ENCODE data around the gene CSF1.
"Not testable (repeated sequence)": the region's sequence is repeated elsewhere in the genome, so short reads cannot be mapped to it uniquely, and the experiment has no call there.

The CSF1 gene

DNA sequence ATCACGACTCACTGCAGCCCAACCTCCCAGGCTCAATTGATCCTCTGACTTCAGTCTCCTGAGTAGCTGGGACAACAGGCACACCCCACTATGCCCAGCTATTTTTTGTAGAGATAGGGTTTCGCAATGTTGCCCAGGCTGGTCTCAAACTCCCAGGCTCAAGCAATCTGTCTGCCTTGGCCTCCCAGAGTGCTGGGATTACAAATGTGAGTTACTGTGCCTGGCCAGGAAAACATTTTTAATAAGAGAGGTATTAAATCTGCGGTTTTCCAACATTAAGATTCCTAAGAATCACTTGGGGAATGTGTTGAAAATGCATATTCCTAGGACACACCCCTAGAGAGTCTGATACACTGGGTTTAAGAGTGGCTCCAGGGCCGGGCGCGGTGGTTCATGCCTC is 8.7 kb downstream of the CSF1 start:
- DNase-seq (ENCODE audit: low read depth, low spot score), result no peak

DNA sequence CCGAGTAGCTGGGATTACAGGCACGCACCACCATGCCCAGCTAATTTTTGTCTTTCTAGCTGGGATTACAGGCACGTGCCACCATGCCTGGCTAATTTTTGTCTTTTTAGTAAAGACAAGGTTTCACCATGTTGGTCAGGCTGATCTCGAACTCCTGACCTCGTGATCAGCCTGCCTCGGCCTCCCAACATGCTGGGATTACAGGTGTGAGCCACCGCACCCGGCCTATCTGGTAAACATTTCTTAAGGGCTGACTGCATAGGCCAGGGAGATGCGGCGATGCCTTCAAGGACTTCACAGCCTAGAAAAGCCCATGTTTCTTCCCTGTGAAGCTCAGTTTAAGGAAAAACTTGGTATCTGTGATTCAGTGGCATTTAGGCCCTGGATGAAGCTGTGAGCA is 9.7 kb downstream of the CSF1 start:
- DNase-seq (ENCODE audit: low read depth, low spot score), result not testable (repeated sequence)

DNA sequence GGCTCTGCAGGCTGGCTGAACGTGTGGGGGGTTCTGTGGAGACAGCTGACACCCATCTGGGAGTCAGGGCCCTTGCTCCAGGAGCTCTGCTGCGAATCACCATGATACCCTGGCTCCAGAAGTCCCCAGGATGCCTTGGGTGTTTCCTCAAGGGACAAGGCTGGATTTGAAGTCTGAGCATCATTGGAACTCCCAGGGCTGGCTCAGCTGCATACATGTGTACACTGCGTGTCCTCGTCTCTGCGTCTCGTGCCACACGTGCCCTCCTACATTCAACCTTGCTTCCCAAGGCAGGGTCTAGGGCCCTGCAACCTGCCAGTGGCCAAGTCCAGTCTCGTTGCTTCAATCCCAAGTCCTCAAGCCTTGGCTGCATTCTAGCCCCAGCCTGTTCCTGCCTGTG is 11.7 kb downstream of the CSF1 start:
- DNase-seq (ENCODE audit: low read depth, low spot score), result no peak

DNA sequence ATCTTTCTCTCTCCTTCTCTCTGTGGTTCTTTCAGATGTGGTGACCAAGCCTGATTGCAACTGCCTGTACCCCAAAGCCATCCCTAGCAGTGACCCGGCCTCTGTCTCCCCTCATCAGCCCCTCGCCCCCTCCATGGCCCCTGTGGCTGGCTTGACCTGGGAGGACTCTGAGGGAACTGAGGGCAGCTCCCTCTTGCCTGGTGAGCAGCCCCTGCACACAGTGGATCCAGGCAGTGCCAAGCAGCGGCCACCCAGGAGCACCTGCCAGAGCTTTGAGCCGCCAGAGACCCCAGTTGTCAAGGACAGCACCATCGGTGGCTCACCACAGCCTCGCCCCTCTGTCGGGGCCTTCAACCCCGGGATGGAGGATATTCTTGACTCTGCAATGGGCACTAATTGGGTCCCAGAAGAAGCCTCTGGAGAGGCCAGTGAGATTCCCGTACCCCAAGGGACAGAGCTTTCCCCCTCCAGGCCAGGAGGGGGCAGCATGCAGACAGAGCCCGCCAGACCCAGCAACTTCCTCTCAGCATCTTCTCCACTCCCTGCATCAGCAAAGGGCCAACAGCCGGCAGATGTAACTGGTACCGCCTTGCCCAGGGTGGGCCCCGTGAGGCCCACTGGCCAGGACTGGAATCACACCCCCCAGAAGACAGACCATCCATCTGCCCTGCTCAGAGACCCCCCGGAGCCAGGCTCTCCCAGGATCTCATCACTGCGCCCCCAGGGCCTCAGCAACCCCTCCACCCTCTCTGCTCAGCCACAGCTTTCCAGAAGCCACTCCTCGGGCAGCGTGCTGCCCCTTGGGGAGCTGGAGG is 12.7 kb downstream of the CSF1 start:
- DNase-seq (ENCODE audit: low read depth, low spot score), result no peak

DNA sequence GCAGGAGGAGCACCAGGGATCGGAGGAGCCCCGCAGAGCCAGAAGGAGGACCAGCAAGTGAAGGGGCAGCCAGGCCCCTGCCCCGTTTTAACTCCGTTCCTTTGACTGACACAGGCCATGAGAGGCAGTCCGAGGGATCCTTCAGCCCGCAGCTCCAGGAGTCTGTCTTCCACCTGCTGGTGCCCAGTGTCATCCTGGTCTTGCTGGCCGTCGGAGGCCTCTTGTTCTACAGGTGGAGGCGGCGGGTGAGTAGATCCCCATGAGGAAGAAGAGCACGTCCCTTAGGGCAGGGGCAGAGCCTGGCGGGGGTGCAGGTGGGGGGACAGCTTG is 13.3 kb downstream of the CSF1 start:
- no peak for DNase-seq (ENCODE audit: low read depth, low spot score)

DNA sequence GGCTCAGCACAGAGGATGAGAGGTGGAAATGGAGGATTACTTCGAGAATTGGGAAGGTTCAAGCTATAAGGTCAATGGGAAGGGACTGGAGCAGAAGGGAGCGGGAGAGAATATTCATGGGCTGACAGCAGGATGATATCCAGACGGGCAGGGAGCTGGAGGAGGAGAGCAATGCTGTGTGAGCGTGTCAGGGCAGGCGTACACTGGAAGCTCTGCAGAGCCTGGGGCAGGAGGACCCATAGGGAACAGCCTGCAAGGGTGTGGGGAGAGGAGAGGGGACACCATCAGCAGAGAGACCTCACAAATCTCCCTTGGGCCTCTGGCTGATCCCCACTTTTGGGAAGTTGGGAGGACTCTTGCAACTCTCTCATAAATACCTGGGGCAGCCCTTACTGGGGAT is 13.7 kb downstream of the CSF1 start:
- DNase-seq (ENCODE audit: low read depth, low spot score), result no peak

DNA sequence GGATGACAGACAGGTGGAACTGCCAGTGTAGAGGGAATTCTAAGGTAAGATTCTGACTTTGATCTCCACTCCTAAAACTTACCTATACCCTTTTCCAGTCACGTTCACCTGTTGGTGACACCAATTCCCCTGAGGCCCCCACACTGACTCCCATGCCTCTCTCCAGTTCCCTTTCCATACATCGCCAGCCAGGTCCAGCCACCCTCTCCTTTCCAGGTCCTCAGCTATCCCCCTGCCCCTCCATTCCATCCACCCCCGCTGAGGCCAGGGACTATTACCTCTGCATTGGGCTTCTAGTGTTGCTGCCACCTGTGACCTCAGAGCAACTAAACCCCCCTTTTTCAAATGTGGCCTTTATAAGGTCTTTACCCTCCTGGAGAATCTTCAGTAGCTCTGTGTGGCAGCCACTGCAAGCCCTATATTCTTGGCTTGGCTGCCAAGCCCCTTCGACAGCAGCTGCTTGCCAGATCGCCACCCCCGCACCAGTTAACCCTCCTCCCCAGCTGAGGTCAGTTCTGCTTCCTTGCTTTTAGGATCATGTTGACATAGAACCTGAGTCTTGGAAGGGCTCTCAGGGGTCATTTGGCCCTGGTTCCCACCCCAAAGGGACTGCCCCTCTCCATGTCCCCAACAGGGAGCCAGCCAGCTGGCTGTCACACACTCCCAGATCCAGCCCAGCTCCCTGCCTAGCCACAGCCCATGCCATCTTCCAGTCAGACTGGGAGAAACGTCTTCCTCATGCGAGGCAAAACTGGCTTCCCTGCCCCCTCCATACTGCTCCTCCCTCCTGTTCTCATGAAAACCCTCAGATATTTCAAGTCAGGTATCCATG is 14.7 kb downstream of the CSF1 start:
- no peak for DNase-seq (ENCODE audit: low read depth, low spot score)

DNA sequence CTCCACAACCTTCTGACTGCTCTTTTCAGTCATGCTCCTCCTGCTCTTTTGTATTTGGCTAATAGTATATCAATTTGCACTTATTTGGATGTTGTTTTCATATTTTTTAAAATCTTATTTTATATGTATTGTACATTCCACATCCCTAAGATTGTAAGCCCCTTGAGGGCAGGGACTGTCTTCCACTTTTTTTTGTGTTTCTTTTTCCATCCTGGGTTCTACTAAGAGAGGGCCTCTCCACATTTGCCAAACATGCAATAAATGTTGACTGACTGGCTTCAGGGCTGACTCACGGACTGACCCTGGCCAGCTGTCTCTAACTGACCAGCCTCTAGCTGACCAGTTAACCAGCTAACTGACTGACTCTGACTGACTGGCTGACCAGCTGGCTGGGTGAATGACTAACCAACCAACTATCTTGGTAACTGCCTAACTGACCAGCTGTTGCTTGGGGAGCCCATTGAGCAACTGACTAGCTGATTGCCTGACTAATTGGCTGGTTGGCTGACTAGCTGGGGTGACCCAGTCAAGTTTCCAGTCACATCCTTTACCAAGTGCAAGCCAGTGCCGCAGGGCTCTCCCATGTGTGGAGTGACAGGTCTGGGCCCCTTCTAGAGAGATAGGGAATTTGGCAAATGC is 16.1 kb downstream of the CSF1 start:
- no peak for DNase-seq (ENCODE audit: low read depth, low spot score)

DNA sequence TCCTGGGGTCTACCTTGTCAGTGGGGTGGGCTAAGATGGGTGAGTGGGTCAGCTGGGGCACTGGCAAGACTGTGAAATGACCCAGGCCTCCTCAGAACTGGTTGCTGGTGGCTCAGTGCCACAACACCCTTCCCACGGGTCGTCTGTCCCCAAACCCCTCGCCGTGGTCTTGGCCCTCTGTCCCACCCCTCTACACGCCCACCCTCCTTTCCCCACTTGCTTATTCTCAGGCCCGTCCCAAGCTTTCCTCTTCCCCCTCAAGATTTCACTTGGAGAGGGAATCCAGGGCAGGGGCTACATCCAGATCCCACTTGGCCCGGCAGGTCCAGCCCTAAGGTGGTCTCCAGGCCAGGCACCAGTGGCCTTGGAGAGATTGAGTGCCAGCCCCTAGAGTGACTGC is 16.7 kb downstream of the CSF1 start:
- DNase-seq (ENCODE audit: low read depth, low spot score), result no peak

DNA sequence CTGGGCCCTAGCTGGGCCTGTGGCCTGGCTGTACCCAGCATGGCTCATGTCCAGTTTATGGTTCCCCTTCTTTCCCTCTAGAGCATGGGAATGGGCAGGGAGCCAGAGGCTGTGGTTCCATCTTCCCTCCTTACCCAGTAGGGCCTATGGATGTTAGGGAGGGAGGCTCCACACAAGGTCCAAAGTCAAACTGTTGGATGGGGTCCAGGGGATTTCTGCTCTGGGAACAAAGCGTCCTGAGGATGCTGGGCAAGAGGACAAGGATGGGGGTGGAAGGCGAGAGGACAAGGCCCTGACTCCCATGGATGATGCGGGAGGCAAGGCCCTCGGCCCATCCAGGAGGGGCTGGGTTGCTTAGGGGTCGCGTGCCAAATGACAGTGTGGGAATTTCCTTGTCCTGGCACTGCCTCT is 17.3 kb downstream of the CSF1 start:
- no peak for DNase-seq (ENCODE audit: low read depth, low spot score)

DNA sequence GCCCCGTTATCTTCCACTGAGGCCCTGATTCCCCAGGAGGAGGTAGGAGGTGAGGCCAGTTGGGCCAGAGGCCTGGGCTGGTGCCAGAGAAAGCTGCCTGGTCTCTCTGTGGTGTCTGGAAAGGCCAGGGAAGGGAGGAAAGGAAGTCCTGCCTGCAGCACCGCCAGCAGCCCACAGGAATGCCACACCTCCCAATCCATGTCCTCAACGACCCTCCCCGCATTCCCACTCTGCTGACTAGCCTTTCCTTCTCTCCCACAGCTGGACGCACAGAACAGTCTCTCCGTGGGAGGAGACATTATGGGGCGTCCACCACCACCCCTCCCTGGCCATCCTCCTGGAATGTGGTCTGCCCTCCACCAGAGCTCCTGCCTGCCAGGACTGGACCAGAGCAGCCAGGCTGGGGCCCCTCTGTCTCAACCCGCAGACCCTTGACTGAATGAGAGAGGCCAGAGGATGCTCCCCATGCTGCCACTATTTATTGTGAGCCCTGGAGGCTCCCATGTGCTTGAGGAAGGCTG is 18.0 kb downstream of the CSF1 start:
- DNase-seq (ENCODE audit: low read depth, low spot score), result no peak

DNA sequence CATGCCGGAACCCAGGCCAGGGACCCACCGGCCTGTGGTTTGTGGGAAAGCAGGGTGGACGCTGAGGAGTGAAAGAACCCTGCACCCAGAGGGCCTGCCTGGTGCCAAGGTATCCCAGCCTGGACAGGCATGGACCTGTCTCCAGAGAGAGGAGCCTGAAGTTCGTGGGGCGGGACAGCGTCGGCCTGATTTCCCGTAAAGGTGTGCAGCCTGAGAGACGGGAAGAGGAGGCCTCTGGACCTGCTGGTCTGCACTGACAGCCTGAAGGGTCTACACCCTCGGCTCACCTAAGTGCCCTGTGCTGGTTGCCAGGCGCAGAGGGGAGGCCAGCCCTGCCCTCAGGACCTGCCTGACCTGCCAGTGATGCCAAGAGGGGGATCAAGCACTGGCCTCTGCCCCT is 18.5 kb downstream of the CSF1 start:
- DNase-seq (ENCODE audit: low read depth, low spot score), result no peak

DNA sequence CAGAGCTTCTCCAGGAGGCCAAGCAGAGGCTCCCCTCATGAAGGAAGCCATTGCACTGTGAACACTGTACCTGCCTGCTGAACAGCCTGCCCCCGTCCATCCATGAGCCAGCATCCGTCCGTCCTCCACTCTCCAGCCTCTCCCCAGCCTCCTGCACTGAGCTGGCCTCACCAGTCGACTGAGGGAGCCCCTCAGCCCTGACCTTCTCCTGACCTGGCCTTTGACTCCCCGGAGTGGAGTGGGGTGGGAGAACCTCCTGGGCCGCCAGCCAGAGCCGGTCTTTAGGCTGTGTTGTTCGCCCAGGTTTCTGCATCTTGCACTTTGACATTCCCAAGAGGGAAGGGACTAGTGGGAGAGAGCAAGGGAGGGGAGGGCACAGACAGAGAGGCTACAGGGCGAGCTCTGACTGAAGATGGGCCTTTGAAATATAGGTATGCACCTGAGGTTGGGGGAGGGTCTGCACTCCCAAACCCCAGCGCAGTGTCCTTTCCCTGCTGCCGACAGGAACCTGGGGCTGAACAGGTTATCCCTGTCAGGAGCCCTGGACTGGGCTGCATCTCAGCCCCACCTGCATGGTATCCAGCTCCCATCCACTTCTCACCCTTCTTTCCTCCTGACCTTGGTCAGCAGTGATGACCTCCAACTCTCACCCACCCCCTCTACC is 19.1 kb downstream of the CSF1 start:
- no peak for DNase-seq (ENCODE audit: low read depth, low spot score)

DNA sequence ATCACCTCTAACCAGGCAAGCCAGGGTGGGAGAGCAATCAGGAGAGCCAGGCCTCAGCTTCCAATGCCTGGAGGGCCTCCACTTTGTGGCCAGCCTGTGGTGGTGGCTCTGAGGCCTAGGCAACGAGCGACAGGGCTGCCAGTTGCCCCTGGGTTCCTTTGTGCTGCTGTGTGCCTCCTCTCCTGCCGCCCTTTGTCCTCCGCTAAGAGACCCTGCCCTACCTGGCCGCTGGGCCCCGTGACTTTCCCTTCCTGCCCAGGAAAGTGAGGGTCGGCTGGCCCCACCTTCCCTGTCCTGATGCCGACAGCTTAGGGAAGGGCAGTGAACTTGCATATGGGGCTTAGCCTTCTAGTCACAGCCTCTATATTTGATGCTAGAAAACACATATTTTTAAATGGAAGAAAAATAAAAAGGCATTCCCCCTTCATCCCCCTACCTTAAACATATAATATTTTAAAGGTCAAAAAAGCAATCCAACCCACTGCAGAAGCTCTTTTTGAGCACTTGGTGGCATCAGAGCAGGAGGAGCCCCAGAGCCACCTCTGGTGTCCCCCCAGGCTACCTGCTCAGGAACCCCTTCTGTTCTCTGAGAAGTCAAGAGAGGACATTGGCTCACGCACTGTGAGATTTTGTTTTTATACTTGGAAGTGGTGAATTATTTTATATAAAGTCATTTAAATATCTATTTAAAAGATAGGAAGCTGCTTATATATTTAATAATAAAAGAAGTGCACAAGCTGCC is 19.8 kb downstream of the CSF1 start:
- DNase-seq (ENCODE audit: low read depth, low spot score), result no peak

DNA sequence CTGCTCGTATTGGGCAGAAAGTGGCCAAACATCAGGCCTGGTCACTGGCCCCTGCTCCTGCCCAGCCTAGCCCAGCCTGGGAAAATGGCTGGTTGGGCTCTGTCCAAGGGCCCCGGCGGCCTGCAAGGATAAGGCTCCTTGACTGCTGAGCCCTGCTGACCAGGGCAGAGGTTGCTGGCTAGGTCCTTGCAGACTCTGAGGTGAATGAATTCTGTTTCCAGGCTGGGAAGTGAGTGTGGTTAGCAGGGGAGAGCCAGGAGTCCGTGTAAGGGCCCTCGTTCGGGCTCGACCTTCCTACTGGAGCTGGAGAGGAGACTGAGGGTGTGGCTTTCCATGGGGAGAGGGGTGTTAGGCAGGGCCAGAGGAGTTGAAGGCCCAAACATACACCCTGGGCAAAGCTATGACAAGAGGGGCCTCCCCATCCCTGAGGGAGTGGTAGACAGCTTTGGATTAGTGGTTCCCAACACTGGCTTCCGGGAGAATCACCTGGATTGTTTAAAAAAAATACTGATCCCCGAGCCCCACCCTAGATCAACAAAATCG is 20.6 kb downstream of the CSF1 start:
- no peak for DNase-seq (ENCODE audit: low read depth, low spot score)

DNA sequence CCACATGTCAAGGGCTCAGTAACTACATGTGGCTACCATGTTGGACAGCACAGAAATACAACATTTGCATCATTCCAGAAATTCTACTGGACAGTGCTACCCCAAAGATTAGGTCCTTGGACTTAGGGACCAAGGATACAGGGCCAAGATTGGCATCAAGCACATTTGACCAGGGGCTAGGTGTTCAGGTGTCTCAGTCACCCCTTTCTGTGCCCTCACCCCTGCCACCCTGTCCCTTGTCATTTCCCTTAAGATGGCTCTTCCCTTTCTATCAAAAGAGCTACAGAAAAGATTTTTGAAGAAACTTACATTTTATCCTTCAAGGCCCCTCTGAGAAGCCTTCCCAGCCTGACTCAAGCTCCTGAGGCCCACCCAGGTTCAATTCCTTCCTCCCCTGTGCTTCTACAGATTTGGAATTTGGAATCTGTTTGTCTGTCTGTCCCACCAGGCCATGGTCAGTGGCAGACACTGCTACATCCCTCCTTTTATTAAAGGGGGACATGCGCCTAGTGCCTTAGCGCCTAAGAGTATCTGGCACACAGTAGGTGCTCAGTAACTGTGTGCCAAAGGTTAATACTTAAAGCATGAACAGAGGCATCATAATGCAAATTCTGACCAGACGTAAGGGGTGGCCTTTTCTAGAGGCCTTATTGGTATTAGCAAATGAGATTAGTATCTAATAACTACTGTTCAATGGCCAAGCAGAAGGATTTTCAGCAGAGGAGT is 21.4 kb downstream of the CSF1 start:
- no peak for DNase-seq (ENCODE audit: low read depth, low spot score)

DNA sequence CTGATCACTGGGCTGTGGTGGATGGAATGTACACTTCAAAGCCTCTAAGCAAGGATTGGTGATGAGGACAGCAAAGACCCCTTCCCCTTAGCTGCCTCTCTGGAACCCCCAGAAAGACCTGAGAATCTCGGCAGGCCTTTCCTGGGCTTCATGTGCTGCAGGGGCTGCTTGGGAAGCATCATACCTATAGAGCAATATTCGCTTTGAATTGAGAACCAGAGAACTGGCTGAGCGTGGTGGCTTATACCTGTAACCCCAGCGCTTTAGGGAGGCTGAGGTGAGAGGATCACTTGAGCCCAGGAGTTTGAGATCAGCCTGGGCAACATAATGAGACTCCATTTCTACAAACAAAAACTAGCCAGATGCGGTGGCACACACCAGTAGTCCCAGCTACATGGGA is 22.0 kb downstream of the CSF1 start:
- DNase-seq (ENCODE audit: low read depth, low spot score), result no peak

DNA sequence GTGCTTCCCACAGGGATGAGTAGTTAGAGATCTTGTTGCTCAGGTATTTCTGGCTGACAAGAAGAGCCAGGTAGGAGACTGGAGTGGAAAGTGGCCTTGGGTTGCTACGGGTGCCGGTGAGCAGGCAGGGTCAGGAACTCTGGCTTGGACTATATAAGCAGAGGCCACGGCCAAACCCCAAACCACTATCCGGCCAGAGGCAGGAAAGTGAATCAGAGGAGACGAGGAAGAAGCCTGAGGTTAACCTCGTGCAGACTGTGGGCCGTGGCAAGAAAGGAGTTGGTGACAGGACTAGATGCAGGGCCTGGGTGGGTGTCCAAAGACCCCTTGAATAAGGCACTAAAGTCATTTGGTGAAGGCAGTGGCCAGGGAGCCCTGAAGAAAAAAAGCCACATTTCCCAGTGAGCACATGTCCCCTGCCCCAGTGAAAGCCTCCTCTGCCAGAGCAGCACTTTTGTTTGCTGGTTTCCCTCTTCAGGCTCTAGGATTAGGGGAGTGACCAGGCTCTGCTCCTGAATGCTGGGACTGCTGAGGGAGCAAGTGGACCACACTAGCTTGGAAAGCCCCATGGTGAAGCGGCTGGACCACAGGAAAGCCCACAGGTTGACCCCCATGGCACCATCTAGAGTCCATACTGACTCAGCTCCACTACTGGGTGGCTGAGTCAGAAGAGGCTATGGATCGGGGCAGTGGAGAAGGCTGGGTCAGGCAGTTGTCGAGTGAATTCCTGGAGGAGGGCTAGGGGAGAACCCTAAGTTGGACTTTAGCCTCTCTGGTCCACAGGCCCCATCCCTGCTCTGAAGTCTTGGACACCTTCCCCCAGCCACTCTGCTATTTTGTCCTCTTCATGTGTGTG is 23.4 kb downstream of the CSF1 start:
- no peak for DNase-seq (ENCODE audit: low read depth, low spot score)

DNA sequence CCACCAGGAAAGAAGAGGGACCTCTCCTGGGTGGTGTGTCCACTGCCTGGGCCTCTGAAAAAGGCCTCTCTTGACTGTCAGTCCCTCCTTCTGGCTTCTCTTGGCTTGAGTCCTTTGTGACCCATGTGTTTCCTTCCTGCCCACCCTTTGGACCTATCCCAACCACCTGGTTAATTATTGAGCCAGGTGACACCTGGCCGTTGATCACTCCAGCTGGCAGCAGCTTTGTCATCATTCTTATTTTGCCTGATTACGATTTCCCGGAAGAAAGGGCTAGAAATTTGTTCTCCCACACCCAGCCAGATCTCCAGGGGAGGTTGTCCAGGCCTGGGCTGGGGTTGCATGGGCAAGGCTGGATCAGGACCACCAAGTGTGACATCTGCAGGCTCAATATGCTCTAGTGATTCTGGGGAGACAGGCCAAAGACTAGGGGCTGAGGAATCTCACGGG is 24.8 kb downstream of the CSF1 start:
- DNase-seq (ENCODE audit: low read depth, low spot score), result no peak

Data from activated naive CD8-positive, alpha-beta T cell treated with anti-CD3 and anti-CD28 coated beads, Interleukin-2, amount 50 U/mL, for 16 hours (primary cell).